ENCODE results near the gene MED13L. TPM values are rescaled to one million over a fixed set of nuclear protein-coding genes. Genes with fewer than 3 reads are reported as not detected.

The MED13L gene
- total and polyA plus RNA-seq, 2 of the 4 experiments (the other 2 are of a cell fraction): 17.9 to 49.1 TPM

DNA sequence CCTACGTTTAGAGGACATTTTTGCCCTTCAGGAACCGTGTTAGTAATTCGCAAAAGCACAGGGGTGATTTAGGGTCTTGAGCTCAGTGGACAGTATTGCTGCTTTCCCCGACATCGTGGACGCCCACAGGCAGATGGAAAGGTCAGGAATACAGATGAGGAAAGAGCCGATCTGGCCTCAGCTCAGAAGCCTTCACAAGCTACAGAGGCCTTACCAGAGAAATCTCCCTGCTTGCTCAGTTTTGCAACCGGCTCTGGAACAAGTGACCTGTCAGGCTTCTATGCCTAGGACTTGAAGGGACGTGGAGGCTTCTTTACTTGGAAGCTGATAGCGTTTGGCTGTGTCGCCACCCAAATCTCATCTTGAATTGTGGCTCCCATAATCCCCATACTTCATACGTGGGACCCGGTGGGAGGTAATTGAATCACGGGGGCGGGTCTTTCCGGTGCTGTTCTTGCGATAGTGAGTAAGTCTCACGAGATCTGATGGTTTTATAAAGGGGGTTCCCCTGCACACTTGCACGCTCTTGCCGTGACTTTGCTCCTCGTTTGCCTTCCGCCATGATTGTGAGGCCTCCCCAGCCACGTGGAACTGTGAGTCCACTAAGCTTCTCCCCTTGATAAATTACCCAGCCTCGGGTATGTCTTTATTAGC lies 332.5 kb downstream of the MED13L start:
- no peak overlapping the region for H3K4me3 ChIP-seq (ENCODE audit: insufficient read depth, low read depth, low read length)
- H2BK20ac ChIP-seq (ENCODE audit: low read depth, low read length): no peak overlapping the region
- no peak overlapping the region for H2AFZ ChIP-seq (replicated peaks; ENCODE audit: low read length, poor library complexity)
- no peak overlapping the region for H4K5ac ChIP-seq (ENCODE audit: low read depth, low read length)
- H3K27ac ChIP-seq (ENCODE audit: insufficient read depth, low read length): no peak overlapping the region
- intact Hi-C loops (cut with micrococcal nuclease): no loop called here
- H2BK5ac ChIP-seq (ENCODE audit: low read depth, low read length, poor library complexity, severe bottlenecking): no peak overlapping the region
- H2AK9ac ChIP-seq (replicated peaks; ENCODE audit: low read depth, low read length, poor library complexity): no peak overlapping the region
- 40% methylated on average over 1 of the region's 24 CpGs; no CpG with 5 or more reads in 1 of the 2 experiments for WGBS, 2 experiments (ENCODE audit: extremely low coverage in 2 of 2, insufficient read length in 1 of 2)
- H2BK120ac ChIP-seq (ENCODE audit: low read depth, low read length): no peak overlapping the region
- H4K20me1 ChIP-seq (ENCODE audit: insufficient read depth, low read length): no peaks in the 10 kb centered on the region
- in situ Hi-C loops (cut with MboI; ENCODE audit: low sequenced_read_pairs): no loop called here
- H3K23ac ChIP-seq (ENCODE audit: low read depth, low read length): no peak overlapping the region
- H3K56ac ChIP-seq (ENCODE audit: extremely low read depth, insufficient read depth, low read length): no peak overlapping the region
- no peak overlapping the region for H3K4ac ChIP-seq (ENCODE audit: low read depth, low read length)
- H3K4me2 ChIP-seq (ENCODE audit: low read depth, low read length): no peak overlapping the region
- no peak for ATAC-seq (ENCODE audit: low read depth)
- no peak overlapping the region for H2BK15ac ChIP-seq (ENCODE audit: low read depth, low read length)
- dilution Hi-C loops (cut with HindIII; ENCODE audit: low sequenced_read_pairs, unreplicated experiment): no loop called here
- no peak overlapping the region for H3K9ac ChIP-seq (ENCODE audit: low read depth, low read length)
- no peak overlapping the region for H4K8ac ChIP-seq (ENCODE audit: low read depth in 2 of 2, low read length in 2 of 2)
- H3K9me3 ChIP-seq (ENCODE audit: control insufficient read depth, insufficient read depth, low read length): no peaks in the 10 kb centered on the region
- DNase-seq: no peak
- H3K14ac ChIP-seq (replicated peaks; ENCODE audit: low read depth, low read length): no peak overlapping the region
- no peaks in the 10 kb centered on the region; the same call in none of the 2 replicates for H3K9me1 ChIP-seq (ENCODE audit: insufficient read depth, low read length)
- POLR2A ChIA-PET (ENCODE audit: unreplicated experiment): no interaction called here
- H3K4me1 ChIP-seq (ENCODE audit: control insufficient read depth, insufficient read depth, low read length): no peaks in the 10 kb centered on the region; the same call in 1 of the 2 replicates
- no peaks in the 10 kb centered on the region for H3K27me3 ChIP-seq (ENCODE audit: control insufficient read depth, insufficient read depth, low read length)
- CTCF ChIA-PET: no interaction called here
- no peak overlapping the region for H4K91ac ChIP-seq (ENCODE audit: insufficient read depth, low read depth, low read length)
- H3K18ac ChIP-seq (ENCODE audit: low read depth, low read length): no peak overlapping the region
- no peaks in the 10 kb centered on the region for H3K36me3 ChIP-seq (ENCODE audit: control insufficient read depth, insufficient read depth, low read length)
- H2AK5ac ChIP-seq (ENCODE audit: low read depth, low read length): no peak overlapping the region
- H3K79me1 ChIP-seq (ENCODE audit: low read depth in 1 of 2, low read length in 2 of 2): no peaks in the 10 kb centered on the region
- no TSS peak for BruUV-seq (replicated peaks)
- TF ChIP-seq MXI1 (IDR thresholded peaks at IDR 0.05; ENCODE audit: borderline replicate concordance, low read depth, low read length): no peak
- TF ChIP-seq CHD1 (IDR thresholded peaks at IDR 0.05; ENCODE audit: low read depth, low read length): no peak
- TF ChIP-seq, protein P1, sequence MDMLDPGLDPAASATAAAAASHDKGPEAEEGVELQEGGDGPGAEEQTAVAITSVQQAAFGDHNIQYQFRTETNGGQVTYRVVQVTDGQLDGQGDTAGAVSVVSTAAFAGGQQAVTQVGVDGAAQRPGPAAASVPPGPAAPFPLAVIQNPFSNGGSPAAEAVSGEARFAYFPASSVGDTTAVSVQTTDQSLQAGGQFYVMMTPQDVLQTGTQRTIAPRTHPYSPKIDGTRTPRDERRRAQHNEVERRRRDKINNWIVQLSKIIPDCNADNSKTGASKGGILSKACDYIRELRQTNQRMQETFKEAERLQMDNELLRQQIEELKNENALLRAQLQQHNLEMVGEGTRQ (IDR thresholded peaks at IDR 0.05; ENCODE audit: low read depth, low read length): no peak
- no peak for TF ChIP-seq BHLHE40 (IDR thresholded peaks at IDR 0.05; ENCODE audit: low read depth, low read length)
- TF ChIP-seq MAFK (IDR thresholded peaks at IDR 0.05; ENCODE audit: low read depth, low read length): no peak
- no peak for TF ChIP-seq NFE2L2 (IDR thresholded peaks at IDR 0.05; ENCODE audit: low read depth, low read length)
- TF ChIP-seq, protein P2, sequence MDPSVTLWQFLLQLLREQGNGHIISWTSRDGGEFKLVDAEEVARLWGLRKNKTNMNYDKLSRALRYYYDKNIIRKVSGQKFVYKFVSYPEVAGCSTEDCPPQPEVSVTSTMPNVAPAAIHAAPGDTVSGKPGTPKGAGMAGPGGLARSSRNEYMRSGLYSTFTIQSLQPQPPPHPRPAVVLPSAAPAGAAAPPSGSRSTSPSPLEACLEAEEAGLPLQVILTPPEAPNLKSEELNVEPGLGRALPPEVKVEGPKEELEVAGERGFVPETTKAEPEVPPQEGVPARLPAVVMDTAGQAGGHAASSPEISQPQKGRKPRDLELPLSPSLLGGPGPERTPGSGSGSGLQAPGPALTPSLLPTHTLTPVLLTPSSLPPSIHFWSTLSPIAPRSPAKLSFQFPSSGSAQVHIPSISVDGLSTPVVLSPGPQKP (IDR thresholded peaks at IDR 0.05; ENCODE audit: borderline replicate concordance, low read depth, low read length): no peak
- TF ChIP-seq SMC3 (IDR thresholded peaks at IDR 0.05; ENCODE audit: low read depth, low read length): no peak
- TF ChIP-seq RFX5 (IDR thresholded peaks at IDR 0.05; ENCODE audit: low read depth, low read length): no peak
- no peak for TF ChIP-seq MAZ (IDR thresholded peaks at IDR 0.05; ENCODE audit: borderline replicate concordance, low read depth, low read length)
- TF ChIP-seq POLR2A (IDR thresholded peaks at IDR 0.05; ENCODE audit: low read depth, low read length): no peak
